ENCODE data around the gene ATP5F1D.

ATP5F1D gene

GRCh38 chr19:1247748-1248138 lies 6.2 kb downstream of the ATP5F1D start:
- no peak for DNase-seq (ENCODE audit: low read depth in 3 of 3)

GRCh38 chr19:1248139-1248785 lies 6.7 kb downstream of the ATP5F1D start, which contains the start of gene MIDN:
Gene MIDN (plus strand): TSS chr19:1248583. CDS start chr19:1250297, 1,714 bp downstream.
- peak in 1 of 3 experiments; percentile 52 for DNase-seq (ENCODE audit: low read depth in 3 of 3)

- DNase-seq (ENCODE audit: low read depth in 3 of 3): peak; percentile 74 to 79 (median 74)
These were observed 7.3 kb downstream of the ATP5F1D start for GRCh38 chr19:1248786-1249297.

GRCh38 chr19:1249298-1249989 lies 7.9 kb downstream of the ATP5F1D start:
- DNase-seq (ENCODE audit: low read depth in 3 of 3): peak; percentile 93

- DNase-seq (ENCODE audit: low read depth in 3 of 3): peak in 1 of 3 experiments; percentile 39
These were observed 8.5 kb downstream of the ATP5F1D start for GRCh38 chr19:1249990-1250436.

GRCh38 chr19:1250437-1251260 lies 9.1 kb downstream of the ATP5F1D start:
- DNase-seq (ENCODE audit: low read depth in 3 of 3): no peak

- DNase-seq (ENCODE audit: low read depth in 3 of 3): peak in 2 of 3 experiments; percentile 44 to 56
These were observed 10.0 kb downstream of the ATP5F1D start for GRCh38 chr19:1251330-1252220.

- DNase-seq (ENCODE audit: low read depth in 3 of 3): no peak
These were observed 10.8 kb downstream of the ATP5F1D start for GRCh38 chr19:1252221-1252820.

GRCh38 chr19:1252821-1253513 lies 11.4 kb downstream of the ATP5F1D start:
- DNase-seq (ENCODE audit: low read depth in 3 of 3): peak in 1 of 3 experiments; percentile 57

- no peak for DNase-seq (ENCODE audit: low read depth in 3 of 3)
These were observed 12.0 kb downstream of the ATP5F1D start for GRCh38 chr19:1253514-1254080.

GRCh38 chr19:1254081-1254527 lies 12.6 kb downstream of the ATP5F1D start:
- no peak for DNase-seq (ENCODE audit: low read depth in 3 of 3)

- no peak for DNase-seq (ENCODE audit: low read depth in 3 of 3)
These were observed 13.1 kb downstream of the ATP5F1D start for GRCh38 chr19:1254530-1255185.

- DNase-seq (ENCODE audit: low read depth in 3 of 3): no peak
These were observed 13.9 kb downstream of the ATP5F1D start for GRCh38 chr19:1255186-1256161.

- no peak for DNase-seq (ENCODE audit: low read depth in 3 of 3)
These were observed 15.3 kb downstream of the ATP5F1D start for GRCh38 chr19:1256646-1257474.

- no peak for DNase-seq (ENCODE audit: low read depth in 3 of 3)
These were observed 16.1 kb downstream of the ATP5F1D start for GRCh38 chr19:1257475-1258162.

GRCh38 chr19:1258163-1258492 lies 16.6 kb downstream of the ATP5F1D start:
- DNase-seq (ENCODE audit: low read depth in 3 of 3): no peak

All from stimulated activated CD4-positive, alpha-beta T cell treated with anti-CD3 and anti-CD28 coated beads, TNF-alpha, amount 100 ng/mL, for 4 hours (primary cell).